ENCODE results near the gene DGKB.

DGKB gene

DNA sequence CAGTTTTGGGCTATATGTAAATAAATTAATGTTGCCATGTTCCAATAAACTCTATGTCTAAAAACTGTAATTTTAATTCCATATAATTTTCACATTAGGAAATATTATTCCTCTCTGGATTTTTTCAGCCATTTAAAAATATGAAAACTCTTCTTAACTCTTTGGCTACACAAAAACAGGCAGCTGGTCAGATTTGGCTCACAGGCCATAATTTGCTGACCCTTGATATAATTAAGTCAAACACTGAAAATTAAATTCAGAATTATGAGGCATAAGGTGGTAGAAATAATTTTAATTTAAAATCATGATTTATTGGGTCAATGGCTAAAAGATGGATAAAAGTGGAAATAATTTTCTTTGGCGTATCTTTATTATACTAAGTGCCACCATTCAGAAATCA lies 746.1 kb downstream of the DGKB start:
- ChIA-PET POLR2A (no interaction called here), CTCF (no interaction called here)
- TF ChIP-seq, protein P1, sequence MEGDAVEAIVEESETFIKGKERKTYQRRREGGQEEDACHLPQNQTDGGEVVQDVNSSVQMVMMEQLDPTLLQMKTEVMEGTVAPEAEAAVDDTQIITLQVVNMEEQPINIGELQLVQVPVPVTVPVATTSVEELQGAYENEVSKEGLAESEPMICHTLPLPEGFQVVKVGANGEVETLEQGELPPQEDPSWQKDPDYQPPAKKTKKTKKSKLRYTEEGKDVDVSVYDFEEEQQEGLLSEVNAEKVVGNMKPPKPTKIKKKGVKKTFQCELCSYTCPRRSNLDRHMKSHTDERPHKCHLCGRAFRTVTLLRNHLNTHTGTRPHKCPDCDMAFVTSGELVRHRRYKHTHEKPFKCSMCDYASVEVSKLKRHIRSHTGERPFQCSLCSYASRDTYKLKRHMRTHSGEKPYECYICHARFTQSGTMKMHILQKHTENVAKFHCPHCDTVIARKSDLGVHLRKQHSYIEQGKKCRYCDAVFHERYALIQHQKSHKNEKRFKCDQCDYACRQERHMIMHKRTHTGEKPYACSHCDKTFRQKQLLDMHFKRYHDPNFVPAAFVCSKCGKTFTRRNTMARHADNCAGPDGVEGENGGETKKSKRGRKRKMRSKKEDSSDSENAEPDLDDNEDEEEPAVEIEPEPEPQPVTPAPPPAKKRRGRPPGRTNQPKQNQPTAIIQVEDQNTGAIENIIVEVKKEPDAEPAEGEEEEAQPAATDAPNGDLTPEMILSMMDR (IDR thresholded peaks at IDR 0.05; ENCODE audit: control extremely low read depth, extremely low read depth, low read depth, missing control alignments), result no peak
- DNase-seq (ENCODE audit: extremely low spot score), result no peak

DNA sequence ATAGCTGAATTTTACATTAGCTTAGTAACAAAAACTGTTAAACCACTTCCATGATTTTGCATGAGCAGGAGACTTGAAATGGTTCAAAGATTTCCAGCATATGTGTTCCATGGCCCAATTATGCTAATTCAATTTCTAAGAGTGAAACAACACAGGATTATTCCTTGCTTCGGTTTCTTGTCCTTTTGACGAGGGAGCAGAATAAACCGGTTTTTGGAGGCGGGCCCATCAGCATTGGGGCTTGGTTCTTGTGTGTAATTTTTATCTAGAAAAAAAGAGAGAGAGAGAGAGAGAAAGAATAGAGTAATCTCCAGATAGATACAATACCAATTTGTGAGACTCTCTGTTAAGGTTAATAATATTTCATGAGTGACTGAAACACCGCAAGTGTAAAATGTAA lies 753.6 kb downstream of the DGKB start:
- CTCF ChIA-PET, result no interaction called here
- DNase-seq (ENCODE audit: extremely low spot score), result no peak
- TF ChIP-seq, protein P1 (IDR thresholded peaks at IDR 0.05; ENCODE audit: control extremely low read depth, extremely low read depth, low read depth, missing control alignments), result no peak
- POLR2A ChIA-PET, result no interaction called here

- ChIA-PET POLR2A (no interaction called here), CTCF (interaction anchor here (1.0 to 1.1 kb wide), 2 partner anchors 11 to 75 kb away, joined by 3 read pairs; no protein-coding TSS in a partner anchor)
- DNase-seq (ENCODE audit: extremely low spot score), result no peak
- TF ChIP-seq, protein P1 (IDR thresholded peaks at IDR 0.05; ENCODE audit: control extremely low read depth, extremely low read depth, low read depth, missing control alignments), result no peak
Measured at GRCh38 chr7:14147532-14147931, 755.0 kb downstream of the DGKB start.

- POLR2A ChIA-PET, result no interaction called here
- TF ChIP-seq, protein P1 (IDR thresholded peaks at IDR 0.05; ENCODE audit: control extremely low read depth, extremely low read depth, low read depth, missing control alignments), result no peak
- CTCF ChIA-PET, result no interaction called here
- no peak for DNase-seq (ENCODE audit: extremely low spot score)
Measured at GRCh38 chr7:14144538-14144937, 758.0 kb downstream of the DGKB start.

DNA sequence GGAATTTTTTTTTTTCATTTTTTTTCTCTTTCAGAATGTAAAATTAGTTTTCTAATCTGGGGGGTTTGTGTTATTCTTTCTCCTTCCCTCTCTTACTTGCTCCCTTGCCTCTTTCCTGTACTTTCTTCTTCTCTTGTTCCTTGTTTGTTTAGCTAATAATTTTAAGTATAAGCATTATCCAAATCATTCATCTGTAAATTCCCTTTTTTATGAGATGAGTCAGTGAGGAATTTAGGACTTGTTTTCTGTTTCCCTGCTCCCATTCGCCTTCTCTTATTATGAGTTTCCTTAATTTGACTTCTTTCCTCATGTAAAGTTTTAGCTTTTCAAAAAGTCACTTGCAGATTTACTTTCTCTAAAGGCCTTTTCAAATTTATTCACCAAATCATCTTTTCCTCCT lies 758.4 kb downstream of the DGKB start:
- ChIA-PET POLR2A (interaction anchor here (0.7 kb wide), 1 partner anchor 29 kb away, joined by 3 read pairs; no protein-coding TSS in a partner anchor), CTCF (no interaction called here)
- TF ChIP-seq, protein P1 (IDR thresholded peaks at IDR 0.05; ENCODE audit: control extremely low read depth, extremely low read depth, low read depth, missing control alignments), result no peak
- DNase-seq (ENCODE audit: extremely low spot score), result no peak

DNA sequence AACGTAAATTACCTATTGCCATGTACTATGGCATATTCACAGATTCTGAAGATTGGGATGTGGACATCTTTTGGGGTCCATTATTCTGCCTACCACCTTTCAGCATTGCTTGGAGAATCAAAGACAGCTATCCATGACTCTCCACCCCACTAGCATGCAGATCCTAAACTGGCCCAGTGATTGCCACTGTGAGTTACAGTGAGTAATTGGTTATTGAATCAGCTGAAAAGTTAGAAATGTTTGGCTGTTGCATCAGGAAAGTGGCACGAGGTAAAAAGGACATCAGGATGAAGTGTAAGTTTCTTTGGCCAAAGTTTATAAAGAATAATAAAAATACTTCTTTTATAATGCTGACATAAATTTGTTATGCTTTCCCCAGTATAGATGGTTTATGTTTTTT lies 764.9 kb downstream of the DGKB start:
- TF ChIP-seq, protein P1 (IDR thresholded peaks at IDR 0.05; ENCODE audit: control extremely low read depth, extremely low read depth, low read depth, missing control alignments), result no peak
- POLR2A ChIA-PET, result no interaction called here
- no peak for DNase-seq (ENCODE audit: extremely low spot score)
- CTCF ChIA-PET, result interaction anchor here (0.9 kb wide), 1 partner anchor 9 kb away, joined by 4 read pairs; no protein-coding TSS in a partner anchor

DNA sequence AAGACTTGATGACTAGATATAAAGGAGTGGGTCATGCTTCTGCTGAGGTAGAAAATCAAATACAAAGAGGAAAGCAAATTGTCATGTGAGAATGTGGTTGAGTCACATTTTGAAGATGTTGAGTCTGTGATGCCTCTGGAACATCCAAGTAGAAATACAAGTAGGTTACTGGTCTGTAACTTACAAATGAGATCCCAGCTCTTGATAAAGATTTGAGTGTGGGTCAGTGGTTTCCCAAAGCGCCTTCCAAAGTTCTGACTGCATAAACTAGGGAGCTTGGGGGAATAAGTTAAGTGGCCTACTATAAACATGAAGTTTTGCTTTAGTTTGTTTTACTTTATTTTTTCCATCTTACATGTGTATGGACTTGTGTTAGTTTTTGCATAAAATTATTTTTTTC lies 768.8 kb downstream of the DGKB start:
- TF ChIP-seq, protein P1 (IDR thresholded peaks at IDR 0.05; ENCODE audit: control extremely low read depth, extremely low read depth, low read depth, missing control alignments), result no peak
- POLR2A ChIA-PET, result no interaction called here
- DNase-seq (ENCODE audit: extremely low spot score), result no peak
- CTCF ChIA-PET, result no interaction called here

Data from GM10248 (cell line).